Ishikawa (cell line): ENCODE data around the gene TMEM214.

Experiments
- CEBPB ChIP-seq: IDR thresholded peaks from 2 replicates; pipeline ENCODE4 v1.6.1; 2012
- CREB1 ChIP-seq: IDR thresholded peaks from 2 replicates; pipeline ENCODE4 v1.6.1; 2012; ENCODE audit warnings: low read depth
- EGR1 ChIP-seq: IDR thresholded peaks from 2 replicates; pipeline ENCODE4 v1.6.1; 2012
- EP300 ChIP-seq: IDR thresholded peaks from 2 replicates; pipeline ENCODE4 v1.6.1; 2012; ENCODE audit warnings: borderline replicate concordance
- FOXM1 ChIP-seq: IDR thresholded peaks from 2 replicates; pipeline ENCODE4 v1.6.1; 2012; ENCODE audit warnings: low read depth, borderline replicate concordance
- RAD21 ChIP-seq: IDR thresholded peaks from 2 replicates; pipeline ENCODE4 v1.6.1; 2012; ENCODE audit warnings: low read depth
- TAF1 ChIP-seq: IDR thresholded peaks from 2 replicates; pipeline ENCODE4 v1.6.1; 2012; ENCODE audit warnings: low read depth, mild to moderate bottlenecking
- TEAD4 ChIP-seq: IDR thresholded peaks from 2 replicates; pipeline ENCODE4 v1.6.1; 2012
- USF1 ChIP-seq: IDR thresholded peaks from 2 replicates; pipeline ENCODE4 v1.6.1; 2012
- YY1 ChIP-seq: IDR thresholded peaks from 2 replicates; pipeline ENCODE4 v1.6.1; 2012; ENCODE audit warnings: low read depth
- ZBTB7A ChIP-seq: IDR thresholded peaks from 2 replicates; pipeline ENCODE4 v1.6.1; 2012; ENCODE audit warnings: low read depth
- TF ChIP-seq, protein P1 (sequence below): IDR thresholded peaks from 2 replicates; pipeline ENCODE4 v1.6.1; 2012; ENCODE audit warnings: low read depth, mild to moderate bottlenecking
- TF ChIP-seq, protein P2 (sequence below): IDR thresholded peaks from 2 replicates; pipeline ENCODE4 v1.6.1; 2012

GRCh38 chr2:27006602-27007415, 26.0 kb upstream of the TMEM214 start:
- TF ChIP-seq EP300: no peak
- TF ChIP-seq, protein P1, sequence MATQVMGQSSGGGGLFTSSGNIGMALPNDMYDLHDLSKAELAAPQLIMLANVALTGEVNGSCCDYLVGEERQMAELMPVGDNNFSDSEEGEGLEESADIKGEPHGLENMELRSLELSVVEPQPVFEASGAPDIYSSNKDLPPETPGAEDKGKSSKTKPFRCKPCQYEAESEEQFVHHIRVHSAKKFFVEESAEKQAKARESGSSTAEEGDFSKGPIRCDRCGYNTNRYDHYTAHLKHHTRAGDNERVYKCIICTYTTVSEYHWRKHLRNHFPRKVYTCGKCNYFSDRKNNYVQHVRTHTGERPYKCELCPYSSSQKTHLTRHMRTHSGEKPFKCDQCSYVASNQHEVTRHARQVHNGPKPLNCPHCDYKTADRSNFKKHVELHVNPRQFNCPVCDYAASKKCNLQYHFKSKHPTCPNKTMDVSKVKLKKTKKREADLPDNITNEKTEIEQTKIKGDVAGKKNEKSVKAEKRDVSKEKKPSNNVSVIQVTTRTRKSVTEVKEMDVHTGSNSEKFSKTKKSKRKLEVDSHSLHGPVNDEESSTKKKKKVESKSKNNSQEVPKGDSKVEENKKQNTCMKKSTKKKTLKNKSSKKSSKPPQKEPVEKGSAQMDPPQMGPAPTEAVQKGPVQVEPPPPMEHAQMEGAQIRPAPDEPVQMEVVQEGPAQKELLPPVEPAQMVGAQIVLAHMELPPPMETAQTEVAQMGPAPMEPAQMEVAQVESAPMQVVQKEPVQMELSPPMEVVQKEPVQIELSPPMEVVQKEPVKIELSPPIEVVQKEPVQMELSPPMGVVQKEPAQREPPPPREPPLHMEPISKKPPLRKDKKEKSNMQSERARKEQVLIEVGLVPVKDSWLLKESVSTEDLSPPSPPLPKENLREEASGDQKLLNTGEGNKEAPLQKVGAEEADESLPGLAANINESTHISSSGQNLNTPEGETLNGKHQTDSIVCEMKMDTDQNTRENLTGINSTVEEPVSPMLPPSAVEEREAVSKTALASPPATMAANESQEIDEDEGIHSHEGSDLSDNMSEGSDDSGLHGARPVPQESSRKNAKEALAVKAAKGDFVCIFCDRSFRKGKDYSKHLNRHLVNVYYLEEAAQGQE: no peak
- no peak for TF ChIP-seq ZBTB7A
- no peak for TF ChIP-seq CREB1
- no peak for TF ChIP-seq USF1
- no peak for TF ChIP-seq TEAD4
- TF ChIP-seq, protein P2, sequence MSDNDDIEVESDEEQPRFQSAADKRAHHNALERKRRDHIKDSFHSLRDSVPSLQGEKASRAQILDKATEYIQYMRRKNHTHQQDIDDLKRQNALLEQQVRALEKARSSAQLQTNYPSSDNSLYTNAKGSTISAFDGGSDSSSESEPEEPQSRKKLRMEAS: no peak
- no peak for TF ChIP-seq RAD21
- no peak for TF ChIP-seq TAF1
- no peak for TF ChIP-seq CEBPB
- TF ChIP-seq EGR1: no peak
- no peak for TF ChIP-seq YY1
- no peak for TF ChIP-seq FOXM1
